Transverse colon (tissue), 4 donors: ENCODE results near the gene PABPN1. TPM values are rescaled to one million over a fixed set of nuclear protein-coding genes. Genes with fewer than 3 reads are reported as not detected.

Experiments used
- DNase-seq: peaks from one replicate; pipeline ENCODE4 v3.0.0-alpha.2; 2019
- H3K27ac ChIP-seq, 4 donors: fragments of 200-600 bp; sonication (generic); 2 replicates each; pipeline ENCODE4 v1.5.1; 2016 to 2018; ENCODE audit warnings: inconsistent platforms in 4 of 4
- H3K27me3 ChIP-seq: fragments of 200-600 bp; sonication (generic); 2 replicates; pipeline ENCODE4 v1.5.1; 2017; ENCODE audit warnings: inconsistent platforms
- H3K36me3 ChIP-seq, 4 donors: fragments of 200-600 bp; sonication (generic); 2 replicates each; pipeline ENCODE4 v1.5.1; 2017 to 2019; ENCODE audit warnings: inconsistent platforms in 4 of 4
- H3K4me1 ChIP-seq, 4 donors: fragments of 200-600 bp; sonication (generic); 2 replicates each; pipeline ENCODE4 v1.5.1; 2017 to 2020; ENCODE audit warnings: inconsistent platforms in 4 of 4
- H3K4me3 ChIP-seq, 4 donors: fragments of 200-600 bp; sonication (generic); 1 replicate in 1 of 4; 2 replicates in 3 of 4; pipeline versions ENCODE4 v1.5.1 to v1.6.1; 2017 to 2019; ENCODE audit warnings: inconsistent platforms in 4 of 4
- H3K9me3 ChIP-seq, 2 donors: fragments of 200-600 bp; sonication (generic); 2 replicates each; pipeline ENCODE4 v1.5.1; 2017 to 2019; ENCODE audit warnings: inconsistent platforms in 2 of 2
- EP300 ChIP-seq: sonication (generic); formaldehyde crosslinking; IDR thresholded peaks from one replicate; pipeline ENCODE4 v1.6.1; 2017; ENCODE audit warnings: antibody characterized with exemption, low read depth
- POLR2A ChIP-seq: fragments of 450-650 bp; IDR thresholded peaks from one replicate; pipeline ENCODE4 v1.6.1; 2016; ENCODE audit warnings: antibody characterized with exemption, mild to moderate bottlenecking, moderate library complexity
- POLR2AphosphoS5 ChIP-seq, 3 donors: sonication (generic); formaldehyde crosslinking; IDR thresholded peaks; one replicate each; pipeline ENCODE4 v1.6.1; 2016; ENCODE audit warnings: antibody characterized with exemption in 3 of 3
- WGBS, 2 donors: methylation state at CpG; one replicate each; pipeline ENCODE4 v1.1.5; 2018; ENCODE audit warnings: low coverage in 1 of 2; 5-methylcytosine and 5-hydroxymethylcytosine counted together
- in situ Hi-C, 4 donors: fragments of 200-750 bp; cut with MboI; loops; one replicate each; pipeline versions ENCODE4 v1.15.0 to v1.15.1; 2017; ENCODE audit warnings: low sequenced_read_pairs in 3 of 4, low pct_ligation_motif_present in 1 of 4, low pct_unique_long_range_greater_than_20kb in 1 of 4
- intact Hi-C: fragments of 100-400 bp; cut with DNase I; formaldehyde crosslinking; loops from one replicate; pipeline ENCODE4 v1.15.1; 2023; ENCODE audit warnings: low total_unique reads
- total RNA-seq, 4 donors: library from RNA; depleted of rRNA; stranded (reverse); fragments of >200 nt; gene quantifications; one replicate each; pipeline ENCODE4 v1.1.0, GENCODE V29; 2016
- TF ChIP-seq, protein P1 (sequence below), 5 experiments: fragments of 200-600 bp in 3 of 5; fragments of 450-650 bp in 2 of 5; sonication (generic) in 3 of 5; IDR thresholded peaks; 1 replicate in 2 of 5; 2 replicates in 3 of 5; pipeline ENCODE4 v1.5.1; 2016 to 2017; ENCODE audit warnings: antibody characterized with exemption in 5 of 5, inconsistent platforms in 3 of 5, mild to moderate bottlenecking in 2 of 5, moderate library complexity in 1 of 5

PABPN1 gene
- total RNA-seq, 4 donors from 2014 or later, result 50.0 to 149 (median 63.7) TPM

DNA sequence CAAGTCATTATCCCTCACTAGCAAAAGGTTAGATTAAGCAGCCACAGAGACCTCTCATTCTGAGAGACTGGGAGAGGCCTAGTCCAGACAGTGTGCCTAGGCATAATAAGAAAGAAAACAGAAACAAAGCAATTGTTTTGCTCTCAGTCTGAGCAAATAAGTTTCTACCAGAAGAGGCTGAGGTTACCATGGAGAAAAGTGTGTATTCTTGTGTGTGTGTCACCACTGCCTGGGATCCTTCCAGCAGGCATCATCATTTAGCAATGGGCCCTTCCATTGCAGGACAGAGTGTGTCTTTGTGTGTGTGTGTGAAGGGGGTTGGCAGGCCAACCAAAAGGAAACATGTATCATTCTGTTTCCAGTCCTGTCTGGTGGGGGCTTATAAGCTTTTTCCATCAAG lies 40.1 kb downstream of the PABPN1 start:
- intact Hi-C loops (no loop called here), in situ Hi-C loops (no loop called here)
- Histone ChIP-seq H3K9me3 (no peaks in the 10 kb centered on the region), H3K4me3 (no peak overlapping the region), H3K36me3 (no peaks in the 10 kb centered on the region), H3K4me1 (peaks cover 0 to 19% (median 4%) of the 10 kb centered on the region in 4 donors), H3K27ac (peak overlapping the region; percentile 2 to 40 (median 32)), H3K27me3 (peaks cover 34% of the 10 kb centered on the region)
- no peak for TF ChIP-seq EP300
- no peak for TF ChIP-seq POLR2AphosphoS5 (IDR thresholded peaks at IDR 0.05)
- TF ChIP-seq, protein P1, sequence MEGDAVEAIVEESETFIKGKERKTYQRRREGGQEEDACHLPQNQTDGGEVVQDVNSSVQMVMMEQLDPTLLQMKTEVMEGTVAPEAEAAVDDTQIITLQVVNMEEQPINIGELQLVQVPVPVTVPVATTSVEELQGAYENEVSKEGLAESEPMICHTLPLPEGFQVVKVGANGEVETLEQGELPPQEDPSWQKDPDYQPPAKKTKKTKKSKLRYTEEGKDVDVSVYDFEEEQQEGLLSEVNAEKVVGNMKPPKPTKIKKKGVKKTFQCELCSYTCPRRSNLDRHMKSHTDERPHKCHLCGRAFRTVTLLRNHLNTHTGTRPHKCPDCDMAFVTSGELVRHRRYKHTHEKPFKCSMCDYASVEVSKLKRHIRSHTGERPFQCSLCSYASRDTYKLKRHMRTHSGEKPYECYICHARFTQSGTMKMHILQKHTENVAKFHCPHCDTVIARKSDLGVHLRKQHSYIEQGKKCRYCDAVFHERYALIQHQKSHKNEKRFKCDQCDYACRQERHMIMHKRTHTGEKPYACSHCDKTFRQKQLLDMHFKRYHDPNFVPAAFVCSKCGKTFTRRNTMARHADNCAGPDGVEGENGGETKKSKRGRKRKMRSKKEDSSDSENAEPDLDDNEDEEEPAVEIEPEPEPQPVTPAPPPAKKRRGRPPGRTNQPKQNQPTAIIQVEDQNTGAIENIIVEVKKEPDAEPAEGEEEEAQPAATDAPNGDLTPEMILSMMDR (IDR thresholded peaks at IDR 0.05), result no peak
- no peak for TF ChIP-seq POLR2A
- no peak for DNase-seq

- in situ Hi-C loops (no loop called here), intact Hi-C loops (no loop called here)
- Histone ChIP-seq H3K27ac (peak overlapping the region; percentile 2 to 42 (median 32)), H3K9me3 (no peaks in the 10 kb centered on the region), H3K36me3 (no peaks in the 10 kb centered on the region), H3K4me1 (peaks cover 3 to 22% (median 4%) of the 10 kb centered on the region in 4 donors), H3K4me3 (no peak overlapping the region), H3K27me3 (peaks cover 38% of the 10 kb centered on the region)
- 68 to 72% methylated on average over 4 to 6 of the region's 6 CpGs for WGBS, 2 donors
- TF ChIP-seq, protein P1 (IDR thresholded peaks at IDR 0.05), result no peak
- no peak for TF ChIP-seq EP300
- TF ChIP-seq POLR2AphosphoS5 (IDR thresholded peaks at IDR 0.05), result no peak
- no peak for TF ChIP-seq POLR2A
- DNase-seq, result no peak
These were observed 40.5 kb downstream of the PABPN1 start for GRCh38 chr14:23361763-23362162.

GRCh38 chr14:23362200-23362599 lies 40.9 kb downstream of the PABPN1 start:
- Histone ChIP-seq H3K9me3 (no peaks in the 10 kb centered on the region), H3K4me3 (no peak overlapping the region), H3K4me1 (peaks cover 4 to 23% (median 5%) of the 10 kb centered on the region in 4 donors), H3K36me3 (no peaks in the 10 kb centered on the region), H3K27me3 (peaks cover 41% of the 10 kb centered on the region), H3K27ac (peak overlapping the region in 3 of 4 donors; percentile 29 to 42 (median 34))
- WGBS, 2 donors, result 55 to 58% methylated on average over 3 of the region's 3 CpGs
- no peak for DNase-seq
- intact Hi-C loops, result no loop called here
- in situ Hi-C loops, result no loop called here
- TF ChIP-seq POLR2A (no peak), EP300 (no peak), POLR2AphosphoS5 (IDR thresholded peaks at IDR 0.05) (no peak)
- TF ChIP-seq, protein P1 (IDR thresholded peaks at IDR 0.05), result no peak

- H3K36me3 ChIP-seq, result no peaks in the 10 kb centered on the region
- TF ChIP-seq EP300 (no peak), POLR2A (no peak), POLR2AphosphoS5 (IDR thresholded peaks at IDR 0.05) (no peak)
- TF ChIP-seq, protein P1 (IDR thresholded peaks at IDR 0.05), result no peak
- H3K9me3 ChIP-seq, result no peaks in the 10 kb centered on the region
- in situ Hi-C loops, result no loop called here
- peak overlapping the region; percentile 86 to 97 (median 92) for H3K27ac ChIP-seq
- H3K4me1 ChIP-seq, result peaks cover 4 to 23% (median 5%) of the 10 kb centered on the region in 4 donors
- peak overlapping the region in 3 of 4 donors; percentile 39 to 59 (median 39) for H3K4me3 ChIP-seq
- DNase-seq, result no peak
- H3K27me3 ChIP-seq, result peaks cover 46% of the 10 kb centered on the region
- 20 to 49% methylated on average over 1 to 21 of the region's 21 CpGs for WGBS, 2 donors
- intact Hi-C loops, result no loop called here
These were observed 43.1 kb downstream of the PABPN1 start for GRCh38 chr14:23364164-23365035.
